Measurements from ENCODE around the gene CFTR. TPM values are rescaled to one million over a fixed set of nuclear protein-coding genes. Genes with fewer than 3 reads are reported as not detected.

The CFTR gene
- total and polyA plus RNA-seq, 2 of the 8 experiments (the other 6 are each of a cell fraction or from before 2014, with no cell fraction given) = 1.2 to 1.6 TPM

GRCh38 chr7:117489911-117490310, 10.1 kb downstream of the CFTR start (continued):
- TF ChIP-seq CHD7 (IDR thresholded peaks at IDR 0.05; ENCODE audit: insufficient replicate concordance, low read length) (no peak), YY1 (IDR thresholded peaks at IDR 0.05; ENCODE audit: low read depth, low read length) (no peak), CHD2 (IDR thresholded peaks at IDR 0.05; ENCODE audit: low read length) (no peak), ATF3 (IDR thresholded peaks at IDR 0.05; ENCODE audit: insufficient read depth, low read depth, low read length) (no peak), TAF7 (optimal IDR thresholded peaks at IDR 0.05; ENCODE audit: borderline replicate concordance, low read depth, low read length) (no peak), FOSL1 (IDR thresholded peaks at IDR 0.05; ENCODE audit: insufficient read depth, low read depth, low read length) (no peak), POLR2AphosphoS5 (IDR thresholded peaks at IDR 0.05; ENCODE audit: low read depth, low read length) (no peak), KDM4A (IDR thresholded peaks at IDR 0.05; ENCODE audit: low read depth, low read length, severe bottlenecking) (no peak), CTCF (IDR thresholded peaks at IDR 0.05; ENCODE audit: control extremely low read depth in 1 of 3, insufficient read depth in 1 of 3, low read depth in 1 of 3, low read length in 3 of 3) (no peak)
